ENCODE measurements around the gene HNRNPA2B1.
"Not testable (repeated sequence)": the region's sequence is repeated elsewhere in the genome, so short reads cannot be mapped to it uniquely, and the experiment has no call there.

HNRNPA2B1 gene

GRCh38 chr7:26185131-26185843 is 15.3 kb downstream of the HNRNPA2B1 start:
- peaks cover under 1% of the 10 kb centered on the region for H3K4me1 ChIP-seq (ENCODE audit: control insufficient read depth, insufficient read depth, low read length, poor library complexity, severe bottlenecking)
- DNase-seq: no peak
- peaks cover 19% of the 10 kb centered on the region for H3K36me3 ChIP-seq (ENCODE audit: control insufficient read depth, insufficient read depth, low read length)
- no peak overlapping the region for H3K27ac ChIP-seq (ENCODE audit: insufficient read depth, low read length, poor library complexity, severe bottlenecking)
- H3K27me3 ChIP-seq (replicated peaks; ENCODE audit: control insufficient read depth, insufficient read depth, low read length, poor library complexity, severe bottlenecking): no peaks in the 10 kb centered on the region
- no peaks in the 10 kb centered on the region for H3K9me3 ChIP-seq (ENCODE audit: control insufficient read depth, low read length)
- H3K4me3 ChIP-seq (ENCODE audit: insufficient read depth, low read depth, low read length, poor library complexity, severe bottlenecking): no peak overlapping the region

GRCh38 chr7:26184281-26185101 is 16.1 kb downstream of the HNRNPA2B1 start:
- H3K36me3 ChIP-seq (ENCODE audit: control insufficient read depth, insufficient read depth, low read length): peaks cover 13% of the 10 kb centered on the region
- DNase-seq; H3K9me3 ChIP-seq (ENCODE audit: control insufficient read depth, low read length); H3K4me3 ChIP-seq (ENCODE audit: insufficient read depth, low read depth, low read length, poor library complexity, severe bottlenecking); H3K4me1 ChIP-seq (ENCODE audit: control insufficient read depth, insufficient read depth, low read length, poor library complexity, severe bottlenecking); H3K27ac ChIP-seq (ENCODE audit: insufficient read depth, low read length, poor library complexity, severe bottlenecking); H3K27me3 ChIP-seq (replicated peaks; ENCODE audit: control insufficient read depth, insufficient read depth, low read length, poor library complexity, severe bottlenecking): not testable (repeated sequence)

GRCh38 chr7:26183545-26184280 is 16.8 kb downstream of the HNRNPA2B1 start:
- Histone ChIP-seq H3K4me1 (ENCODE audit: control insufficient read depth, insufficient read depth, low read length, poor library complexity, severe bottlenecking) (no peaks in the 10 kb centered on the region), H3K27me3 (replicated peaks; ENCODE audit: control insufficient read depth, insufficient read depth, low read length, poor library complexity, severe bottlenecking) (no peaks in the 10 kb centered on the region), H3K27ac (ENCODE audit: insufficient read depth, low read length, poor library complexity, severe bottlenecking) (no peak overlapping the region), H3K4me3 (ENCODE audit: insufficient read depth, low read depth, low read length, poor library complexity, severe bottlenecking) (no peak overlapping the region), H3K36me3 (ENCODE audit: control insufficient read depth, insufficient read depth, low read length) (peaks cover 6% of the 10 kb centered on the region), H3K9me3 (ENCODE audit: control insufficient read depth, low read length) (no peaks in the 10 kb centered on the region)
- DNase-seq: no peak

- no peak overlapping the region for H3K4me3 ChIP-seq (ENCODE audit: insufficient read depth, low read depth, low read length, poor library complexity, severe bottlenecking)
- H3K9me3 ChIP-seq (ENCODE audit: control insufficient read depth, low read length): no peaks in the 10 kb centered on the region
- H3K27ac ChIP-seq (ENCODE audit: insufficient read depth, low read length, poor library complexity, severe bottlenecking): no peak overlapping the region
- H3K27me3 ChIP-seq (replicated peaks; ENCODE audit: control insufficient read depth, insufficient read depth, low read length, poor library complexity, severe bottlenecking): no peaks in the 10 kb centered on the region
- DNase-seq: no peak
- peaks cover 6% of the 10 kb centered on the region for H3K36me3 ChIP-seq (ENCODE audit: control insufficient read depth, insufficient read depth, low read length)
- H3K4me1 ChIP-seq (ENCODE audit: control insufficient read depth, insufficient read depth, low read length, poor library complexity, severe bottlenecking): no peaks in the 10 kb centered on the region
Observed at GRCh38 chr7:26182706-26183105, 17.8 kb downstream of the HNRNPA2B1 start.

- Histone ChIP-seq H3K27ac (ENCODE audit: insufficient read depth, low read length, poor library complexity, severe bottlenecking) (no peak overlapping the region), H3K36me3 (ENCODE audit: control insufficient read depth, insufficient read depth, low read length) (peaks cover 6% of the 10 kb centered on the region), H3K4me1 (ENCODE audit: control insufficient read depth, insufficient read depth, low read length, poor library complexity, severe bottlenecking) (no peaks in the 10 kb centered on the region), H3K27me3 (replicated peaks; ENCODE audit: control insufficient read depth, insufficient read depth, low read length, poor library complexity, severe bottlenecking) (no peaks in the 10 kb centered on the region), H3K4me3 (ENCODE audit: insufficient read depth, low read depth, low read length, poor library complexity, severe bottlenecking) (no peak overlapping the region), H3K9me3 (ENCODE audit: control insufficient read depth, low read length) (no peaks in the 10 kb centered on the region)
- DNase-seq: no peak
Observed at GRCh38 chr7:26182283-26182682, 18.3 kb downstream of the HNRNPA2B1 start.

- H3K27me3 ChIP-seq (replicated peaks; ENCODE audit: control insufficient read depth, insufficient read depth, low read length, poor library complexity, severe bottlenecking): no peaks in the 10 kb centered on the region
- peaks cover 6% of the 10 kb centered on the region for H3K36me3 ChIP-seq (ENCODE audit: control insufficient read depth, insufficient read depth, low read length)
- DNase-seq: no peak
- no peaks in the 10 kb centered on the region for H3K4me1 ChIP-seq (ENCODE audit: control insufficient read depth, insufficient read depth, low read length, poor library complexity, severe bottlenecking)
- no peak overlapping the region for H3K27ac ChIP-seq (ENCODE audit: insufficient read depth, low read length, poor library complexity, severe bottlenecking)
- H3K9me3 ChIP-seq (ENCODE audit: control insufficient read depth, low read length): no peaks in the 10 kb centered on the region
- no peak overlapping the region for H3K4me3 ChIP-seq (ENCODE audit: insufficient read depth, low read depth, low read length, poor library complexity, severe bottlenecking)
Observed at GRCh38 chr7:26181474-26182227, 18.9 kb downstream of the HNRNPA2B1 start.

GRCh38 chr7:26180792-26181198 is 19.8 kb downstream of the HNRNPA2B1 start:
- peaks cover 6% of the 10 kb centered on the region for H3K36me3 ChIP-seq (ENCODE audit: control insufficient read depth, insufficient read depth, low read length)
- H3K9me3 ChIP-seq (ENCODE audit: control insufficient read depth, low read length): no peaks in the 10 kb centered on the region
- no peak for DNase-seq
- H3K4me1 ChIP-seq (ENCODE audit: control insufficient read depth, insufficient read depth, low read length, poor library complexity, severe bottlenecking): no peaks in the 10 kb centered on the region
- H3K27me3 ChIP-seq (replicated peaks; ENCODE audit: control insufficient read depth, insufficient read depth, low read length, poor library complexity, severe bottlenecking): no peaks in the 10 kb centered on the region
- no peak overlapping the region for H3K4me3 ChIP-seq (ENCODE audit: insufficient read depth, low read depth, low read length, poor library complexity, severe bottlenecking)
- no peak overlapping the region for H3K27ac ChIP-seq (ENCODE audit: insufficient read depth, low read length, poor library complexity, severe bottlenecking)

- DNase-seq: no peak
- H3K27ac ChIP-seq (ENCODE audit: insufficient read depth, low read length, poor library complexity, severe bottlenecking): no peak overlapping the region
Observed at GRCh38 chr7:26179826-26180497, 20.6 kb downstream of the HNRNPA2B1 start.

GRCh38 chr7:26179422-26179821 is 21.1 kb downstream of the HNRNPA2B1 start:
- Histone ChIP-seq H3K9me3 (ENCODE audit: control insufficient read depth, low read length) (no peaks in the 10 kb centered on the region), H3K27me3 (replicated peaks; ENCODE audit: control insufficient read depth, insufficient read depth, low read length, poor library complexity, severe bottlenecking) (no peaks in the 10 kb centered on the region), H3K27ac (ENCODE audit: insufficient read depth, low read length, poor library complexity, severe bottlenecking) (no peak overlapping the region), H3K4me3 (ENCODE audit: insufficient read depth, low read depth, low read length, poor library complexity, severe bottlenecking) (no peak overlapping the region), H3K4me1 (ENCODE audit: control insufficient read depth, insufficient read depth, low read length, poor library complexity, severe bottlenecking) (no peaks in the 10 kb centered on the region), H3K36me3 (ENCODE audit: control insufficient read depth, insufficient read depth, low read length) (peaks cover 6% of the 10 kb centered on the region)
- no peak for DNase-seq

More at GRCh38 chr7:26179826-26180497, 20.6 kb downstream of the HNRNPA2B1 start:
- no peaks in the 10 kb centered on the region for H3K4me1 ChIP-seq (ENCODE audit: control insufficient read depth, insufficient read depth, low read length, poor library complexity, severe bottlenecking)
- no peaks in the 10 kb centered on the region for H3K27me3 ChIP-seq (replicated peaks; ENCODE audit: control insufficient read depth, insufficient read depth, low read length, poor library complexity, severe bottlenecking)
- no peaks in the 10 kb centered on the region for H3K9me3 ChIP-seq (ENCODE audit: control insufficient read depth, low read length)
- no peak overlapping the region for H3K4me3 ChIP-seq (ENCODE audit: insufficient read depth, low read depth, low read length, poor library complexity, severe bottlenecking)
- H3K36me3 ChIP-seq (ENCODE audit: control insufficient read depth, insufficient read depth, low read length): peaks cover 6% of the 10 kb centered on the region
